C4-2B (cell line): ENCODE data around the gene CABLES2.
A peak's percentile ranks its signal among the peaks of the same experiment; 100 is the strongest.

ENCODE experiments used
- H3K27ac ChIP-seq: fragments of 450-650 bp; 2 replicates; pipeline ENCODE4 v1.5.1; 2017
- ZFX ChIP-seq: fragments of 450-650 bp; IDR thresholded peaks from 2 replicates; pipeline ENCODE4 v1.6.1; 2017
- TF ChIP-seq, protein P1 (sequence below): fragments of 450-650 bp; conservative IDR thresholded peaks from 2 replicates; pipeline ENCODE4 v1.5.1; 2017; ENCODE audit warnings: mild to moderate bottlenecking

The CABLES2 gene

DNA sequence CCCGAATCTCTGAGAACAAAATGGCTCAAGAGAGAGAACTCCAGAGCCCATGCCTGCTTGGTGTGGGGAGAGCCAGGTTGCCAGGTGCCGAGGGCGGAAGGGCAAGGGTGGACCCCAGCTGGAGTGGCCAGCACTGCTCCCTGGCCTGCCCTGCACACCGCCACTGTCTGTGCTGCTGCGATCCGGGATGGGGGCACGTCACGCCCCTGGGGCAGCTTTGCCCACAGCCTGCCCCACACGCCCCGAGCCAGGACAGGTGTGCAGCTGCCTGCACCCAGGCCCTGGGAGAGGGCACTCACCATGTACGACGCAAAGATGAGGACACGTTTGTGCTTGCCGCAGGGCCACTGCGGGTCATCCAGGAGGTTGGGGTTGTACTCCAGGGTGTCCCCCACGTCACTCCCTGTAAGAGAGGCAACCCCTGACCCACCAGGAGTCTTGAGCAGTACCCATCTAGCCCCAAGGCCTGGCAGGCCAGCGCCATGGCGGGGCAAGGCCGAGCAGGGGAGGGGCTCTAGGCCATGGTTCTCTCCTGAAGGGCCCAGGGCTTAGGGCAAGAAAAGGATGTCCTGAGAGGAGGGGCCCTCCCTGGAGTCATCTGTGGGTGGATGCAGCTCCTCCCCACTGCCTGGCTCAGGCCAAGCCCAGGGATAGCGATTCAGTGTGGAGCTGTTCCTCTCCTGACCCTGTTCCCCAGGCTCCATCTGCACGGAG lies 14.3 kb downstream of the CABLES2 start:
- no peak overlapping the region for H3K27ac ChIP-seq
- no peak for TF ChIP-seq ZFX
- TF ChIP-seq, protein P1, sequence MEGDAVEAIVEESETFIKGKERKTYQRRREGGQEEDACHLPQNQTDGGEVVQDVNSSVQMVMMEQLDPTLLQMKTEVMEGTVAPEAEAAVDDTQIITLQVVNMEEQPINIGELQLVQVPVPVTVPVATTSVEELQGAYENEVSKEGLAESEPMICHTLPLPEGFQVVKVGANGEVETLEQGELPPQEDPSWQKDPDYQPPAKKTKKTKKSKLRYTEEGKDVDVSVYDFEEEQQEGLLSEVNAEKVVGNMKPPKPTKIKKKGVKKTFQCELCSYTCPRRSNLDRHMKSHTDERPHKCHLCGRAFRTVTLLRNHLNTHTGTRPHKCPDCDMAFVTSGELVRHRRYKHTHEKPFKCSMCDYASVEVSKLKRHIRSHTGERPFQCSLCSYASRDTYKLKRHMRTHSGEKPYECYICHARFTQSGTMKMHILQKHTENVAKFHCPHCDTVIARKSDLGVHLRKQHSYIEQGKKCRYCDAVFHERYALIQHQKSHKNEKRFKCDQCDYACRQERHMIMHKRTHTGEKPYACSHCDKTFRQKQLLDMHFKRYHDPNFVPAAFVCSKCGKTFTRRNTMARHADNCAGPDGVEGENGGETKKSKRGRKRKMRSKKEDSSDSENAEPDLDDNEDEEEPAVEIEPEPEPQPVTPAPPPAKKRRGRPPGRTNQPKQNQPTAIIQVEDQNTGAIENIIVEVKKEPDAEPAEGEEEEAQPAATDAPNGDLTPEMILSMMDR: no peak

- TF ChIP-seq ZFX: no peak
- TF ChIP-seq, protein P1: no peak
- H3K27ac ChIP-seq: no peak overlapping the region; the same call in 1 of the 2 replicates
These were observed 15.0 kb downstream of the CABLES2 start for GRCh38 chr20:62392077-62392418.

DNA sequence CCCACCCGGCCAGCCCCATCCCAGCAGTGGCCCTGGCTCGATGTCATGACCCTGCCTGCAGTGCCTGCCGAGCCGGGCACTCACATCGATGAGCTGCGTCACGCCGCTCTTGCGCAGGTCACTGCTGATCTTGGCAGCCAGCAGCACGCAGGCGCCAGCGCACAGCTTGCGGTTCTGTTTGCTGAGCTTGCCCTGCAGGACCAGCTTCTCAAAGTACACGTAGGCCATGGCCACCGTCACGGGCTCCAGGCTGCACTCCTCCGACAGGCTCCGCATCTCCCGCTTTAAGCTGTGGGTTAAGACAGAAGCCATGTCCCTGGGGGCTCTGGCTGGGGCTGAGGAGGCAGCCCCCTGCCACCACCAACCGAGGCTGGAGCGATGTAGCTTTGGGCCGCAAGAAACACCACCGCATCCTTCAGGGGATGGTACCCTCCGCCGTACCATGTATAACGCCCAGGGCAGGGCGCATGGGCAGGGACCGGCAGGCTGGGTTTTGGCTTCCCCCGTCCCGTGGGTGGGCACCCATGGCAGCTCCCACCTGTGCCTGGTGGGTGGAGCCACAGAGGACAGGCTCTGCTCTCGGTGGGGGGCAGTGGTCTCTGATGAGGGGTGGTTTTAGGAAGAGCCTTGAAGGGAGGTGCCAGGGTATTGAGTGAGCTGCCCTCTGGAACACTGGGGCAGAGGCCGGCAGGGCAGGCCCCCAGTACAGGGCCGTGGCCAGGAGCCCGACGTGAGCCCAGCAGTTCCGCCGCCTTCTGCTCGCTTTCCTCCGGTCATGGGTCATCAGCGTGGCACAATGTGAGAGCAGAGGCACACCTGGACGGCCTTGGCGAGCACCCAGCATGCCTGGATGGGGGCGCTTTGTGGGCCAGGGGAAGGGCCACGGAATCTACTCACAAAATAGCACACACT lies 15.7 kb downstream of the CABLES2 start:
- H3K27ac ChIP-seq: peak overlapping the region; percentile 44
- TF ChIP-seq, protein P1: no peak
- no peak for TF ChIP-seq ZFX

- H3K27ac ChIP-seq: peak overlapping the region; percentile 44
- no peak for TF ChIP-seq ZFX
- TF ChIP-seq, protein P1: no peak
These were observed 16.5 kb downstream of the CABLES2 start for GRCh38 chr20:62390317-62391164.

DNA sequence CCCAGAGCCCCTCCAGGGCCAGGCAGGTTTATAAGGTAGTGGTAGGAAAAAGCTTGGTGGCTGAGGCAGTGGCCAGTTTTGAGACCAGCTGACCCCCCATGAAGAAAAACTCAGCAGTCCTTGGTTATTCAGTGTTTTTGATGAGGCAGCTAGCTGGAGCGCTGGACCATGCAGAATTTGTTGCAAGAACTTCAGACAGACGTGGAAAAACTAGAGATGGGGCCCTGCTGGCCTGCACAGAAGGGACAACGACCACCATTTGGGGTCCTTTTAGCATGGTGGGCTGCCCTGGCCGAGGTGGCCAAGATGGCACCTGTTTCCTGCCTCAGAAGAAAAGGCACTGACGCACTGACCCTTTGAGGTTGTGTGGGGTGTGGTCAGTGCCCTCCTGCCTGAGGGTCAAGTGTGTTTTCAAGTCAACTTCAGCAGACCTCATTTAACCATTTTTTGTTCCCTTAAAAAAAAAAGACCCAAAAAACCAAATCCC lies 17.4 kb downstream of the CABLES2 start:
- TF ChIP-seq ZFX: no peak
- TF ChIP-seq, protein P1: no peak
- H3K27ac ChIP-seq: peak overlapping the region; percentile 44

- TF ChIP-seq, protein P1: no peak; the same call in 1 of the 2 replicates
- no peak for TF ChIP-seq ZFX
- H3K27ac ChIP-seq: peak overlapping the region; percentile 44
These were observed 18.1 kb downstream of the CABLES2 start for GRCh38 chr20:62388839-62389600.
